Heart right ventricle (tissue), 16 donors: ENCODE data around the gene TKFC. TPM values are rescaled to one million over a fixed set of nuclear protein-coding genes. Genes with fewer than 3 reads are reported as not detected.
A peak's percentile ranks its signal among the peaks of the same experiment; 100 is the strongest.

ENCODE experiments used
- ATAC-seq, 8 donors: fragments of 200-7000 bp; cut with Tn5 transposase; one replicate each; pipeline ENCODE4 v1.9.1; 2020; ENCODE audit warnings: mild to moderate bottlenecking in 8 of 8, moderate library complexity in 8 of 8, moderate number of reproducible peaks in 1 of 8
- DNase-seq, 2 donors: peaks; one replicate each; pipeline ENCODE4 v3.0.0-alpha.2; 2020
- H3K27ac ChIP-seq, 10 donors: fragments of 200-600 bp; sonication (generic) in 2 of 10; one replicate each; pipeline versions ENCODE4 v1.5.0 to v1.8.0; 2020 to 2022; ENCODE audit warnings: mild to moderate bottlenecking in 3 of 10
- H3K27me3 ChIP-seq, 7 donors: fragments of 200-600 bp; one replicate each; pipeline ENCODE4 v1.8.0; 2021 to 2022; ENCODE audit warnings: mild to moderate bottlenecking in 2 of 7
- H3K36me3 ChIP-seq, 9 donors: fragments of 200-600 bp; sonication (generic) in 1 of 9; one replicate each; pipeline versions ENCODE4 v1.5.0 to v1.8.0; 2020 to 2022; ENCODE audit warnings: mild to moderate bottlenecking in 2 of 9
- H3K4me1 ChIP-seq, 9 donors: fragments of 200-600 bp; sonication (generic) in 1 of 9; one replicate each; pipeline versions ENCODE4 v1.5.0 to v1.8.0; 2020 to 2022; ENCODE audit warnings: mild to moderate bottlenecking in 4 of 9
- H3K4me3 ChIP-seq, 10 donors: fragments of 200-600 bp; sonication (generic) in 2 of 10; one replicate each; pipeline versions ENCODE4 v1.5.0 to v1.8.0; 2020 to 2022; ENCODE audit warnings: mild to moderate bottlenecking in 7 of 10, moderate library complexity in 2 of 10
- H3K9me3 ChIP-seq, 11 donors: fragments of 200-600 bp in 10 of 11; sonication (generic) in 2 of 11; one replicate each; pipeline versions ENCODE4 v1.5.0 to v1.8.0; 2013 to 2022; ENCODE audit warnings: mild to moderate bottlenecking in 2 of 11, control low read depth in 1 of 11, moderate library complexity in 1 of 11
- CTCF ChIP-seq, 9 donors: fragments of 200-600 bp; sonication (generic) in 2 of 9; IDR thresholded peaks; one replicate each; pipeline versions ENCODE4 v1.5.0 to v1.8.0; 2021 to 2022; ENCODE audit warnings: antibody characterized with exemption in 9 of 9, mild to moderate bottlenecking in 5 of 9, moderate library complexity in 1 of 9
- WGBS, 2 donors: extraction: QIAGEN DNeasy Blood & Tissue Kit; methylation state at CpG; one replicate each; pipeline ENCODE4 v1.1.7; 2013; ENCODE audit warnings: inconsistent platforms in 1 of 2; 5-methylcytosine and 5-hydroxymethylcytosine counted together
- intact Hi-C, 10 donors: fragments of 100-400 bp; cut with DNase I; formaldehyde crosslinking; loops; one replicate each; pipeline versions ENCODE4 v1.11.1 to v1.14.2; 2022
- long read RNA-seq, 3 donors: library from polyadenylated mRNA; unstranded; transcript quantifications; one replicate each; pipeline ENCODE4 v2.0.0, GENCODE V29; 2020 to 2021
- polyA plus RNA-seq, 2 donors: library from polyadenylated mRNA; stranded (reverse); fragments of 200-250 nt; gene quantifications; one replicate each; pipeline ENCODE4 v1.2.3, GENCODE V29; 2013
- total RNA-seq, 10 donors: library from RNA; stranded (reverse); fragmentation: NEBNext Ultra II Directional in 3 of 10; extraction: Animal tissue kit (Norgen Biotek cat#: 25700) in 3 of 10; gene quantifications; one replicate each; pipeline versions ENCODE4 v1.2.1 to v1.2.4, GENCODE V29; 2021 to 2023
- donor health status: Arrhythmogenic right ventricular cardiomyopathy.
- donor health status: ischemic (EF 13 %, LVEDD 7.1; RV severe dilation, severe dysfunction).
- donor health status: healthy with polysubstance abuse.
- donor health status: DM: no; HTN: yes; CAD: no.
- donor health status: DM: no; HTN: no; CAD: no.
- donor health status: ischemic (EF 25% LVEDD 6.9; RV normal size, moderate dysfunction).
- donor health status: ischemic (EF 25% LVEDD 5.7; RV mildly dilated, moderate dysfunction).
- donor health status: healthy.
- donor health status: DM: yes; HTN: yes; CAD: no.
- donor health status: Ischemic cardiomyopathy.
- donor health status: ischemic (EF 35%, LVEDD 5.7; RV mildly dilated, moderate dysfunction).
- donor health status: nonischemic (EF 11% LVEDD 7.7; RV severe dilation, severe dysfunction).
- donor health status: DM: yes; HTN: yes; CAD: no.
- donor health status: PGD.
- donor health status: ischemic (EF 29% LVEDD 5.4; RV normal size, mild dysfunction).
- donor health status: nonischemic (EF 23%, LVEDD 6.1; RV moderate dilation, normal function).

Gene TKFC
- total RNA-seq: 10 to 100 TPM; 13.9 to 26.1 (median 20.9) TPM
- polyA plus RNA-seq: 10 to 100 TPM; 11.8 to 12.1 TPM
- long read RNA-seq, donor 1, full-length matches to known transcripts: 6 of 9 reads
- long read RNA-seq, donor 1, partial matches to known transcripts: 1 of 9 reads
- long read RNA-seq, donor 1, other reads (novel, unspliced or antisense): 2 of 9 reads
- long read RNA-seq, donor 2, full-length matches to known transcripts: 6 of 13 reads
- long read RNA-seq, donor 2, partial matches to known transcripts: 3 of 13 reads
- long read RNA-seq, donor 2, other reads (novel, unspliced or antisense): 4 of 13 reads
- long read RNA-seq, donor 3, full-length matches to known transcripts: 9 of 18 reads
- long read RNA-seq, donor 3, partial matches to known transcripts: 4 of 18 reads
- long read RNA-seq, donor 3, other reads (novel, unspliced or antisense): 5 of 18 reads

GRCh38 chr11:61332797-61333549 is at the start of gene TKFC, which contains the start of gene DDB1:
Gene TKFC (plus strand): TSS chr11:61333228. CDS start chr11:61334729, 1,501 bp downstream.
Gene DDB1 (minus strand): TSS chr11:61333105. CDS start chr11:61332968, 137 bp downstream.
- H3K27ac ChIP-seq: peak within 1 kb of the TSS; percentile 81 to 96 (median 92)
- H3K4me1 ChIP-seq: peaks cover 11 to 61% (median 44%) of the 10 kb centered on the region in 9 donors
- no peaks in the 10 kb centered on the region for H3K9me3 ChIP-seq
- peak within 1 kb of the TSS; percentile 79 to 99 (median 95) for H3K4me3 ChIP-seq
- DNase-seq (peak; percentile 95 to 97), ATAC-seq (peak; percentile 95 to 98 (median 97))
- WGBS, 2 donors: 0% methylated on average over 81 of the region's 81 CpGs
- peak in 2 of 9 donors; percentile 4 to 7 for TF ChIP-seq CTCF (IDR thresholded peaks at IDR 0.05)
- intact Hi-C loops: loop anchor here in 7 of 10 donors (1.0 to 10.0 kb wide), 7 partner anchors 28 to 102 kb away; partner anchors contain the start of genes CYB561A3 (in 1 of the 7), SDHAF2 (in 1 of the 7), TMEM138 (in 1 of the 7) and TMEM216 (in 1 of the 7)
- no peaks in the 10 kb centered on the region for H3K27me3 ChIP-seq
- H3K36me3 ChIP-seq: peaks cover 0 to 34% (median 10%) of the 10 kb centered on the region in 9 donors

DNA sequence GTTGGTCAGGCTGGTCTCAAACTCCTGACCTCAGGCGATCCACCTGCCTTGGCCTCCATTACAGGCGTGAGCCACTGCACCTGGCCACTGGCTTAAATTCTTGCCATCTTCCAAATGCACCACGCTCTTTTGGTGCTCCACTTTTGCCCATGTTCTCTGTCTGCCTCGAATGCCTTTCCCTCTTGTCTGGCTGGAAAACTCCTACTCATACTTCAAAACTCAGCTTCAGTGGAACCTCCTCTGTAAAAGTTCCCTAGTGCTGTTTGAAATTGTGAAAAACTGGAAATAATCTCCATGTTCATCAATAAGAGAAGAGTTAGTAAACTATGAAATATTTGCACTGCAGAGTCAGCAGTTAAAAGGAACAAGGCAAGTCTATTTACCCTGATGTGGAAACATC is 49.4 kb upstream of the TKFC start:
- ATAC-seq: no peak
- WGBS, 2 donors: 95 to 98% methylated on average over 4 of the region's 4 CpGs
- intact Hi-C loops: no loop called here

GRCh38 chr11:61287338-61287977 is 45.6 kb upstream of the TKFC start:
- H3K27me3 ChIP-seq: no peaks in the 10 kb centered on the region
- no peak for TF ChIP-seq CTCF (IDR thresholded peaks at IDR 0.05)
- DNase-seq: no peak
- no peak for ATAC-seq
- no peak overlapping the region for H3K4me3 ChIP-seq
- peaks cover 0 to 7% (median 0%) of the 10 kb centered on the region in 9 donors for H3K36me3 ChIP-seq
- no peaks in the 10 kb centered on the region for H3K9me3 ChIP-seq
- intact Hi-C loops: no loop called here
- WGBS, 2 donors: 85 to 88% methylated on average over 14 of the region's 14 CpGs
- H3K4me1 ChIP-seq: no peaks in the 10 kb centered on the region
- no peak overlapping the region for H3K27ac ChIP-seq

More for the DNA sequence above, 49.4 kb upstream of the TKFC start:
- Histone ChIP-seq H3K27ac (no peak overlapping the region), H3K9me3 (no peaks in the 10 kb centered on the region), H3K4me1 (no peaks in the 10 kb centered on the region), H3K36me3 (peaks cover 0 to 11% (median 0%) of the 10 kb centered on the region in 9 donors), H3K27me3 (no peaks in the 10 kb centered on the region), H3K4me3 (no peak overlapping the region)
- no peak for DNase-seq
- TF ChIP-seq CTCF (IDR thresholded peaks at IDR 0.05): no peak
